ENCODE data around the gene SAMM50.

- TF ChIP-seq CTCF (IDR thresholded peaks at IDR 0.05), result no peak
- no peak for TF ChIP-seq POLR2A (IDR thresholded peaks at IDR 0.05; ENCODE audit: low read depth)
- no peak for TF ChIP-seq POLR2AphosphoS5 (IDR thresholded peaks at IDR 0.05)
- TF ChIP-seq EP300 (IDR thresholded peaks at IDR 0.05), result no peak
These were observed 78.5 kb downstream of the SAMM50 start for GRCh38 chr22:44033694-44034093.

Measured in esophagus muscularis mucosa (tissue), 4 donors.